Epithelial cell of esophagus (primary cell): Measurements from ENCODE around the gene MEI4.
A peak's percentile ranks its signal among the peaks of the same experiment; 100 is the strongest.

ENCODE experiments used
- DNase-seq: peaks from one replicate; pipeline ENCODE4 v3.0.0; 2010; ENCODE audit warnings: low read depth
- H3K4me3 ChIP-seq: 2 replicates; pipeline ENCODE4 v1.5.1; 2011; ENCODE audit warnings: mild to moderate bottlenecking, low read length, control low read depth
- TF ChIP-seq, protein P1 (sequence below): IDR thresholded peaks from 2 replicates; pipeline ENCODE4 v1.5.1; 2011; ENCODE audit warnings: low read depth, mild to moderate bottlenecking, low read length, control low read depth, inconsistent platforms; ENCODE audit not compliant: insufficient read depth; ENCODE audit errors: missing control alignments

The MEI4 gene

DNA sequence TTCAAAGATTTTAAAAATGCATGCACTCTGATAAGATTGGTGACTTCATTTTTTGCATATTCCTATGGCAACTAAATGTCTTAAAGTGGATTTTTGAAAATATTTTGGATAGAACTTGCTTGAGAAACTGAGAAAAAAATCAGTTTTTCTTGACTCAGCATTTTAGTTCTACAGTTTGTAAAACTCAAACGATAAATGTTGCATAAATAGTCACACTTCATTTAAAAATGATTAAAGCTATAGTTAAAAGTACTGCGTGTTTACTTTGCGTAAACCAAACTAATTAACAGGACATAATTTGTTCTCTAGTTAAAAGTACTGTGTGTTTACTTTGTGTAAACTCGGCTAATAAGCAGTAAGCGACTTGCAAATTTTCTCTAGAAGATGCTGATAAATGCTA lies 28.3 kb upstream of the MEI4 start:
- DNase-seq, result no peak
- TF ChIP-seq, protein P1, sequence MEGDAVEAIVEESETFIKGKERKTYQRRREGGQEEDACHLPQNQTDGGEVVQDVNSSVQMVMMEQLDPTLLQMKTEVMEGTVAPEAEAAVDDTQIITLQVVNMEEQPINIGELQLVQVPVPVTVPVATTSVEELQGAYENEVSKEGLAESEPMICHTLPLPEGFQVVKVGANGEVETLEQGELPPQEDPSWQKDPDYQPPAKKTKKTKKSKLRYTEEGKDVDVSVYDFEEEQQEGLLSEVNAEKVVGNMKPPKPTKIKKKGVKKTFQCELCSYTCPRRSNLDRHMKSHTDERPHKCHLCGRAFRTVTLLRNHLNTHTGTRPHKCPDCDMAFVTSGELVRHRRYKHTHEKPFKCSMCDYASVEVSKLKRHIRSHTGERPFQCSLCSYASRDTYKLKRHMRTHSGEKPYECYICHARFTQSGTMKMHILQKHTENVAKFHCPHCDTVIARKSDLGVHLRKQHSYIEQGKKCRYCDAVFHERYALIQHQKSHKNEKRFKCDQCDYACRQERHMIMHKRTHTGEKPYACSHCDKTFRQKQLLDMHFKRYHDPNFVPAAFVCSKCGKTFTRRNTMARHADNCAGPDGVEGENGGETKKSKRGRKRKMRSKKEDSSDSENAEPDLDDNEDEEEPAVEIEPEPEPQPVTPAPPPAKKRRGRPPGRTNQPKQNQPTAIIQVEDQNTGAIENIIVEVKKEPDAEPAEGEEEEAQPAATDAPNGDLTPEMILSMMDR, result no peak
- no peak overlapping the region for H3K4me3 ChIP-seq

DNA sequence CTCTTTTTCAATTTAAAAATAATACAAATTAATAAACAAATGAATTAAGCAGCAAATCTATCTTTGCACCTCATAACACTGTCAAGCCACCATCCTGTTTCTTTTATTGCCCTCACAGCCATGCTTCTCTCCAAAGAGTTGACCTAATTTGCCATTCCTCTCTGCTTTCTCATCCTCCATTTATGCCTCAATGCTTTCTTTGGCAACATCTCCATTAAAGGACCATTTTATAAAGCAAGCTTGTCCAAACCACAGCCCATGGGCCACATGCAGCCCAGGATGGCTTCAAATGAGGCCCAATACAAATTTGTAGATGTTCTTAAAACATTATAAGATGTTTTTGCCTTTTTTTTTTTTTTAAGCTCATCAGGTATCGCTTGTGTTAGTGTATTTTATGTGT lies 26.4 kb upstream of the MEI4 start:
- H3K4me3 ChIP-seq, result no peak overlapping the region
- DNase-seq, result no peak
- TF ChIP-seq, protein P1, result no peak

- DNase-seq, result no peak
- TF ChIP-seq, protein P1, result no peak
- no peak overlapping the region for H3K4me3 ChIP-seq
Observed at GRCh38 chr6:77630014-77630413, 22.8 kb upstream of the MEI4 start.

GRCh38 chr6:77633471-77633870 lies 19.4 kb upstream of the MEI4 start:
- no peak overlapping the region for H3K4me3 ChIP-seq
- no peak for DNase-seq
- TF ChIP-seq, protein P1, result no peak

DNA sequence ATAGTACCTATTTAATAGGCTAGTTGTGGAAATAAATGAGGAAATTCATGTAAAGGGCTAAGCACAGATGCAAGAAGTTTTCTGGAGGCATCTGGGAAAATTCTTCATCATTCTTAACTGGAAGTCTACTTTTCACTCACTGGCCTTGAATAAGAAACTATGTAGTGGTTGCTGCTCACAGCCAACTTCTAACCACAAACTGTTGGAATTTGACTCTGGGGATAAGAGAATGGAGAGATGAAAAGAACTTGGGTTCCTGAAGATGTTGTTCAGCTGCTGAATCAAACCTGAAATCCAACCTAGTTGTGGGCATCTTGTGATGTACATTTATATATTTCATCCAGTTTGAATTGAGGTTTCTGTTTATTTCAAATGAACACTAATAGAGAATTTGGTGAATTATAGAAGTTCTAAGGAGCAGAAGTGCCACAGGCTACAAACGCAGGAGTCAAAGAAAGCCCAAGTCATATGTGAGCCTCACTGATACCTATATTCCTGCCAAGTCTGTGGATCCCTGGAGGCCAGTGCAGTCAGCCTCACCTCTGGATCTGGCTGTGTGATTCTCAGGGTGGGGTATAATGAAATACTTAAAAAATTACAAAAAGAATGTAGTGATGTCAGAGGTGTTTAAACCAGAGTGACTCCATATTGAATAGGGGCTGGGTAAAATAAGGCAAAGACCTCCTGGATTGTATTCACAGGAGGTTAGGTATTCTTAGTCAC lies 18.7 kb upstream of the MEI4 start:
- TF ChIP-seq, protein P1, result no peak
- DNase-seq, result peak; percentile 56

DNA sequence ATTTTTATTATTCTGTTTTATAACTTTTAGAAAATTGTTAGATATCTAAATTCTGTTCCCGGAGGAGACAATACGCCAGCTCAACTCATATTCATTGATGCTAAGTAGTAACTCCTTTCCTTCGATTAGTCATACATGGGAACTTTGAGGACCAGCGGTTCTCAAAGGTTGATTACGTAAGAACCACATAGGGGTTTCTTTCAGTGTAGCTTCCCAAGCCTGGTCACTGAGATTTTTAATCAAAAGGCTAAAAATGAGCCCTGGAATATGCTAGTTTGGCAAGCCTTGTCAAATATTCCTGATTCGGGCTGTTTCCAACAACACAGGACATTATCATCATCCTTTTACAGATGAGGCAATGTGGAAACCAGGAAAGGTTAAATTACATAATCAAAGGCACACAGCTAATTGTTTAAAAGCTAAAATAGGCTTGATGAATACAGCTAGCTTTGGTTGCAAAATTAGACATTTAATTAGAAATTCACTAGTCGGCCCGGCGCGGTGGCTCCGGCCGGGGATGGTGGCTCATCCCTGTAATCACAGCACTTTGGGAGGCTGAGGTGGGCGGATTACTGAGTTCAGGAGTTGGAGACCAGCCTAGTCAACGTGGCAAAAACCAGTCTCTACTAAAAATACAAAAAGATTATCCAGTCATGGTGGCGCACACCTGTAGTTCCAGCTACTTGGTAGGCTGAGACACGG lies 14.6 kb upstream of the MEI4 start:
- no peak overlapping the region for H3K4me3 ChIP-seq
- TF ChIP-seq, protein P1, result no peak
- peak; percentile 22 for DNase-seq

More for the DNA sequence above, 18.7 kb upstream of the MEI4 start:
- H3K4me3 ChIP-seq, result no peak overlapping the region

DNA sequence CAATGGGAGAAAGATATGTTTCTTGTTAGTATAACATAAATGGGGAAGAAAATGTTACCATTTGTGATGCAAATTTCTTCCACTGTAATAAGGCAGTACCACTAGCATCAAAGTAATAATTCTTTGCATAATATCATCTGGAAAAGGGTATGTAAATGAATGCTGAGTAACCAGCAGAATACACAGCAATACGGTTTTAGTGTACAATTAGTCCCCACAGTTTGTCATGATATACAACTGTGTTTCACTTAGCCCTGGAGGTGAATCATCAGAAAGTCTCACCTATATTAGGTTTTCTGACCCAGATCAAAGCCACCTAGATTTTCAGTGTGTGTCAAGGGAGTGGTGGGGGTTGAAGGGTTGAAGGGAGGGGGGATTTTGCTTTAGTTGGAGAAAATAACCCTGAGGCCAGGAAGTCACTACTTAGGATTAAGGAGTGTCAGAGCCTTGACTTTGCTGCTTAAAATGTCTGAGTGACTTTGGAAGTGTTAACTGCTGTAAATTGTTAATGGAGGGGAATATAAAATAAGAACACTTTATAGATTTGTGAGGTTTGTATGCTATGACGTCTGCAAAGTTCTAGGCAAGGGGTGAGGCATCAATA lies 8.6 kb upstream of the MEI4 start:
- no peak for DNase-seq
- no peak overlapping the region for H3K4me3 ChIP-seq
- TF ChIP-seq, protein P1, result no peak
